GM19452 (cell line): Measurements from ENCODE around the gene VAT1.
"Not testable (repeated sequence)": the region's sequence is repeated elsewhere in the genome, so short reads cannot be mapped to it uniquely, and the experiment has no call there.

ENCODE experiments used
- ATAC-seq: cut with Tn5 transposase; IDR thresholded peaks from one replicate; pipeline ENCODE4 v1.9.1; 2021; ENCODE audit not compliant: unreplicated experiment

The VAT1 gene

DNA sequence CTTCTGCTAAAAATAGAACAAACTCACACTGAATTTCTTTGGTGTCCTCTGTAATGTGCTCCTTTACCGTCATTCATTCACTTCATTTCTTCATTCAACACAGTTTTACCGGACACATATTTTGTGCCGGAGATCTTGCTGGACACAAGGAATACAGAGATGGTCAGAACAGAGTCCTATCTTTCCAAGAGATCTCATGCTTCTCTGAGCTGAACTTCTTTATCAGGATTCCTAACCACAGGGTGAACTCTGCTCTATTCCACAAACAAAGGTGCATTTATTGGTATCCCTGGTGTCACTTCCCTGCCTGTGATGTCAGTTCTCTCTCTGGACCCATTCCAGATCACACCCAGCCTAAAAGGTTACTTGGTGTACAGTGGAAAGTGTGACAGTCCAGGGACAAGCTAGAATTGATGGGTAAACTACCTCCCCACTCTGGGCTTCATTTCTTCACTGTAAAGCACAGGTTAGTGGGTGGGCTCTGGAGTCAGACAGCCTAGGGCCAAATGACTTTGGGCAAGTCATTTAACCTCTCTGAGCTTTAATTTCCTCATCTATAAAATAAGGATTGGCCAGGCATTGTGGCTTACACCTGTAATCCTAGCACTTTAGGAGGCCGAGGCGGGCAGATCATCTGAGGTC lies 11.4 kb downstream of the VAT1 start:
- ATAC-seq = no peak

DNA sequence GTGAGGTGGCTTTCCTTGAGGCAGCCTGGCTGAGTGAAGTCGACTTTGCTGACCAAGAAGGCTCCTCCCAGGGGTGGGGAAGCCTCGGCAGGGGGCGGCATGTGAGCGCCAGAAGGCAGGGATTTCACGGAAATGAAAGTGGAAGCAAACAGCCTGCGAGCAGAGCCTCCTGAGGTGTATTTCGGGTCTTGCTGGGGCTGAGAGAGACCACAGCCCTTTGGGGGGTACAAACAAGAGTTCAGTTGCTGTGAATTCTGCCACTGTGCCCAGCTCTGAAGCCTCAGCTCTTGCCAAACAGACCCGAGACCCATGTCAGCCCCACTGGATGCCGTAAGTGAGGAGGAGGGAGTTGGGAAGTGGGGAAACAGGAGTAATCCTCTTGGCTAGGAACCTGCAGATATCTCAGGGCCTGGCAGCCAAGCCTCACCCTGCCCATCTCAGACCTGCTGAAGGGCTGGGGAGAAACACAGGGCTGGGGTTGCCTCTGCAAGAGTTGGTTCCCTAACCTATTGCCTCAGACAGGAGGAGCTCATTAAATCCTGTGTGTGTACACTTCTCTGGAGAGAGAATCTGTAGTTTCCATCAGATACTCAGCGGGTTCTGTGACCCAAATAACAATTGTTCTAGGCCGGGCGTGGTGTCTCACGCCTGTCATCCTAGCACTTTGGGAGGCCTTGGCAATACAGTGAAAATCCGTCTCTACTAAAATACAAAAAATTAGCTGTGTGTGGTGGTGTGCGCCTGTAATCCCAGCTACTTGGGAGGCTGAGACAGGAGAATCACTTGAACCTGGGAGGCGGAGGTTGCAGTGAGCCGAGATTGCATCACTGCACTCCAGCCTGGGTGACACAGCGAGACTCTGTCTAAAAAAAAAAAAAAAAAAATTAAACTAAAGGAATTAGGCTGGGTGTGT lies 15.3 kb downstream of the VAT1 start, which contains the start of gene IFI35:
IFI35 (plus strand) TSS at position 146 of the 913 bp plus-strand sequence; CDS start at position 310, 164 bp downstream.
- peak; percentile 93 for ATAC-seq

DNA sequence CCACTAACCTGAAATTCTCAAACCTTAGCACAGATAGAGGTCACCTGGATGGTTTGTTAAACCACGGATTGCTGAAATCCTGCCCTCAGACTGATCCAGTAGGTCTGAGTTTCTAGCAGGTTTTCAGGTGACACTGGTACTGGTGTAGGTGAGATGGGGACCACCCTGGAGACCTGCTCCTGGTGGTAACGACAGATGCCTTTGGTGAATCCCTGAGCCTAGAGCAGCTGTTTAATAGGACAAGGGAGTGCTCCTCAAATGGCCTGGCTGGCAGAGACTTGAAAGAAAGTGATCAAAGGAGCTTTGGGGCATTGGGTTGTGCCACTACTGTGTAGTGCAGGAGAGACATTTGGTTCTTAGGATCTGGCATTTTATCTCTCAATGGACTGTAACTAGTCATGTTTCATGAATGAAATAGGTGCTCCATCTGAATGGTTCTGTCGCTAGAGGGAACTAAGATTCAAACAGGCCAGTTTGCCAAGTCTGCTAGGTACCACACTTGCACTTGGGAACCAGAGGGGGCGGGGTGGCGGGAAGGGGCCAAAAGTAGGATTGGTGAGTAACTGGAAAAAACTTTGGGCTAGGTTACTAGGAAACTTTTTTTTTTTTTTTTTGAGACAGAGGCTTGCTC lies 18.5 kb downstream of the VAT1 start:
- no peak for ATAC-seq

- not testable (repeated sequence) for ATAC-seq
Measured at GRCh38 chr17:43000894-43001293, 21.3 kb downstream of the VAT1 start.

DNA sequence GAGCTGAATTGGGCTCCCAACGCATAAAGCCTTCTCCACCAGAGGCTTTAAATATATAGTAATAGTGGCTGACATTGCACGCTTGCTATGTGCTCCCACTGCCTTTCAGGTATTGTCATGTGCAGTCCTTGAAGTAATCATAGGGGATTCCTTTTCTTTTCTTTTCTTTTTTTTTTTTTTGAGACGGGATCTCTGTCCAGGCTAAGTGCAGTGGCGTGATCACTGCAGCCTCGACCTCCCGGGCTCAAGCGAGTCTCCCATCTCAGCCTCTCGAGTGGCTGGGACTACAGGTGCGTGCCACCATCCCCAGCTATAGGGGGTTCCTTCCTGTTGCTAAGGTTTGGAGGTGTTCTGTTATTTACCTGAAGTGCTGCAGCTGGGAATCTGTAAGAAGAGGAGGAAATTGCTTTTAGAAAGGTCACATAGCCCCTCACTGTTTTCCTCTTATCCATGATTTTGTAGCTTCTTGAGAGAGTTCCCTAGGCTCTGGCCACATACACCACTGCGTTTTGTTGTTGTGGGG lies 23.1 kb downstream of the VAT1 start:
- no peak for ATAC-seq

- ATAC-seq = peak; percentile 89
Measured at GRCh38 chr17:42997984-42998938, 23.9 kb downstream of the VAT1 start, which contains the start of gene RPL27. Gene RPL27 (plus strand): TSS chr17:42998419. CDS start chr17:42998751, 332 bp downstream.

- no peak for ATAC-seq
Measured at GRCh38 chr17:42997390-42997983, 24.7 kb downstream of the VAT1 start.

DNA sequence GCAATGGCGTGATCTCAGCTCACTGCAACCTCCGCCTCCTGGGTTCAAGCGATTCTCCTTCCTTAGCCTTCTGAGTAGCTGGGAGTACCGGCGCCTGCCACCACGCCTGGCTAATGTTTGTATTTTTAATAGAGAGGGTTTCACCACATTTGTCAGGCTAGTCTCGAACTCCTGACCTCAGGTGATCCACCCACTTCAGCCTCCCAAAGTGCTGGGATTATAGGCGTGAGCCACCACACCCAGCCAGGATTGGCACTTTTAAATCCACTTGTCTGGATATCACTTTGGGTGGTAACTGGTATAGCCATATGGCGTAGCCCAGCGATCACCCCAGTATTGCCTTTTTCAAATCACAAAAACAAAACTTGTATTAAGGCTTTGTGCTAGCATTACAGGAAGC lies 28.3 kb downstream of the VAT1 start:
- ATAC-seq = not testable (repeated sequence)

GRCh38 chr17:42992872-42993271 lies 29.3 kb downstream of the VAT1 start:
- no peak for ATAC-seq

DNA sequence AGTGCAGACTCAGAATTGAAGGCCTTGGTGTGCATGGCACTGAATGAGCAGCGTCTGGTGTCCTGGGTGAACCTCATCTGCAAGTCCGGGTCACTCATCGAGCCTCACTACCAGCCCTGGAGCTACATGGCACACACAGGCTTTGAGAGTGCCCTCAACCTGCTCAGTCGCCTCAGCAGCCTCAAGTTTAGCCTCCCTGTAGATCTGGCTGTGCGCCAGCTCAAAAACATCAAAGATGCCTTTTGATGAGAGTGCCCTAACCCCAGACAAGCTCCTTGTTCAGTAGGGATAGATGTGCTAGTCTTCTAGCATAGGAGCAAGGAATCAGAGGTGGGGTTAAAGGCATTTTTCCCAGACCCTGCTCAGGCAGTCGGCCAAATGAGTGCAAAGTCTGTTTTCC lies 30.7 kb downstream of the VAT1 start:
- no peak for ATAC-seq

DNA sequence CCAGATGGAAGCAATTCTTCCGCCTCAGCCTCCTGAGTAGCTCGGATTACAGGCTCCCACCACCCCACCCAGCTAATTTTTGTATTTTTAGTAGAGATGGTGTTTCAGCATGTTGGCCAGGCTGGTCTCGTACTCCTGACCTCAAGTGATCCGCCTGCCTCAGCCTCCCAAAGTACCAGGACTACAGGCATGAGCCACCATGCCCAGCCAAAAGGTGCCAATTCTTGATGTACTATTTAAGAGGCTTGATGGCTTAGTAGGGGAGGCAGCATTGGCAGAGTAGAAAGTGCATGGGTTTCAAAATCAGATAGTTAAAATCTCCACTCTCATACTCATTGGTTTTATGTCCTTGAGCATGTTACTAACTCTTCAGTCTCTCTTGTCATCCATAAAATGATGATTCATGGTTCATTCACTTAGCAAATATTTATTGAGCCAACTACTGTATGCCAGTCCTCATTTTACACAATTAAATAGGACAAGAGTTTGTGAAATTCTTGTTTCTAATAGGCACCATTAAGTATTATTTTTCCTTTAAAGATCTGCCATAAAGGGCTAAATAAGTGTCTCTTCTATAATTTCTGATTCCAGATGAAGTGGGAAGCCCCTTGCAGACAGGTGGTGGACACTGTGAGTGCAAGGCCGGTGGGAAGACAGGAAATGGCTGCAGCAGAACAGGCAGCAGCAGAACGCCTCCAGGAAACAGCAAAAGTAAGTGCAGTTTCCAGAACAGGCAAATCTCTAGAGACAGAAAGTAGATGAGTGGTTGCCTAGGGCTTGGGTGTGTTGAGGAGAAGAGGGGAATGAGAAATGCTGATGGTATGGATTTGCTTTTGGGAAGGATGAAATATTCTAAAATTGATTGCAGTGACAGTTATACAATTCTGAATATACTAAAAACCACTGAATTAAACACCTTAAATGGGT lies 32.2 kb downstream of the VAT1 start:
- ATAC-seq = no peak

DNA sequence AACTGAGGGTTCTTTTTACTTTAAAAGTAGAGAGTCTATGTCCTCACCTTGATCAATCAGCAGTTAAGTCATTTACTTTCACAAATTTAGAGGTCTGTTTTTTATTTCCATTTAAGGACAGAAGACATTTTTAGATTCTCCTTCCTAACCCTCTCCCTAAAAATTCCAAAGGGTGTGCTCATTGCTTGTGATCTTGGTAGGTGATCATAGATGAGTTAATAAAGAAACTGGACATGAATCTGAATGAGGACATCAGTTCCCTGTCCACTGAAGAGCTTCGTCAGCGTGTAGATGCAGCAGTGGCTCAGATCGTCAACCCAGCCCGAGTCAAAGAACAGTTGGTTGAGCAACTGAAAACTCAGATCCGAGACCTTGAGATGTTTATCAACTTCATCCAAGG lies 33.0 kb downstream of the VAT1 start:
- ATAC-seq = no peak

DNA sequence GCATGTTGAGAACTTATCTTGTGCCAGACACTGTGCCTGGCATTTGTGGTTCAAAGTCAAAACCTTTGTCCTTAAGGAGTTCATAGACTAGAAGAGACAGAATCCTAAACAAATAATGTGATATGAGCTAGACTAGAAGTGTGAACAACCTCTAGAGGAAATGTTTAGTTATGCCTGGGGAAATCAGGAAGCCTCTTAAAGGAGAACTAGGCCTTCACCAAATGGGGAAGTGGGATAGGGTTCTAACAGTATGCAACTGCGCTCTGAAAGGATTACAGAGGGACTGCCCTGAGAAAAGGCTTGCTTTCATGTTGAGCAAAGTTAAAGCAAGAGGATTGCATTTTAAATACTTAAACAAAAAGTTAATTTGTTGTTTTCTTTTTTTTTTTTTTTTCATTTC lies 37.0 kb downstream of the VAT1 start:
- ATAC-seq = no peak

DNA sequence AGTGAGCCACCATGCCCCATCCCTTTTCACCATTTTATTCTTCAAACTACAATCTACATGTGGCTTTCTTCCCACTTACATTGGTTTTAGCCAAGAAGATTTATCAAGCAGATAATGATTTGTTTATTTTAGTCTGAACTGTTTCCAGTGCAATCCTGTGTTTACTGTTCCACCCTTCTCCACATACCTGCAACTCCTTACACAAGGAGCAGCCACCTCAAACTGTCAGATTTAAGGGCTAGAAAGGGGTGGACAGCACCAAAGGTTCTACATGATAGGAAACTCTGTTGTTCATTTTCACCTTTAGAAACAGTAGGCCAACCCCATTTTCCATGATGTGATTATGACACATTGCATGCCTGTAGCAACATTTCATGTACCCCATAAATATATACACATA lies 39.9 kb downstream of the VAT1 start:
- ATAC-seq = no peak

DNA sequence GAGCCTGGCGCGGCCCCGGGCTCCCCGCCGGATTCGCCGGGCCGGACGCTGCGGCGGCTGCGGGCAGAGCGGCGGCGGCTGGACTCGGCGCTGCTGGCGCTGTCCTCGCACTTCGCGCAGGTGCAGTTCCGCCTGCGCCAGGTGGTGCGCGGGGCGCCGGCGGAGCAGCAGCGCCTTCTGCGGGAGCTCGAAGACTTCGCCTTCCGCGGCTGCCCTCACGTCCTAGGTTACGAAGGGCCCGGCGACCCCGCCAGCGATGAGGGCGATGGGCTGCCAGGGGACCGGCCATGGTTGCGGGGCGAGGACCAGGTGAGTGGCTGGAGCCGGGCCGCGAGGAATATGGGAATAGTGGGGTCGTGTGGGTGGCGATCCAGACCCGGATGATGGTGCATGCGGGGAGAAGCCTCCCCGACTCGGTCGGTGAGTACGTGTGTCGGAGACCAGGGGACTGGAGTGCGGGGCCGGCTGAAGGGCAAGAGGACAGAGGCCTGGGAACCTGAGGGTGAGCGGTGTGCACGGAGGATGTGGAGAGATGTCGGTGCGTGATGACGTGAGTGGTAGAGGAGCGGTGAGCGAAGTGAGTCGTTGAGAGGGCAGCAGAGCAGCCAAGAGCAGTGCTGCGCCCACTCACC lies 41.3 kb downstream of the VAT1 start:
- ATAC-seq = peak; percentile 53

DNA sequence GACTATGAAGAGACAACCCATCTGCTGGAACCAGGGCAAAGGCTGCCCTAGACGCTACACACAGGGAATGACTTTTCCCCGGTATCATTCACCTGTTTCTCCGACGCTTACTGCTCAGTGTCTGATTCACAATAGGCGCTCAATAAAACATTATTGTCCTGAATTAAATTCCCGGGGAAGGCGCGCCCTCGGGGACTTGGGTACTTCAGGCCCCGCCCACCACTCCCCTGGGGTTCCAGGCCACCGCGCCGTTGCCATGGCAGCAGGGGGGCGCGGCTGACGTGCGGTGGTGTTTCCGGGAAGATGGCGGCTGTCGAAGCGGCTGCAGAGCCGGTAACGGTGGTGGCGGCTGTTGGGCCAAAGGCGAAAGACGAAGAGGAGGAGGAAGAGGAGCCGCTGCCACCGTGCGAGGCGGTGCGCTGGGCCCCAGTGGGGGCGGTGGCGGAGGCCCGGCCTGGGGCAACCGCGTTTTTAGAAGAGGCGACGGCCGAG lies 41.9 kb downstream of the VAT1 start, which contains the start of gene RUNDC1:
RUNDC1 (plus strand) TSS at position 292 of the 492 bp plus-strand sequence; CDS start at position 304, 12 bp downstream.
- ATAC-seq = peak; percentile 73

DNA sequence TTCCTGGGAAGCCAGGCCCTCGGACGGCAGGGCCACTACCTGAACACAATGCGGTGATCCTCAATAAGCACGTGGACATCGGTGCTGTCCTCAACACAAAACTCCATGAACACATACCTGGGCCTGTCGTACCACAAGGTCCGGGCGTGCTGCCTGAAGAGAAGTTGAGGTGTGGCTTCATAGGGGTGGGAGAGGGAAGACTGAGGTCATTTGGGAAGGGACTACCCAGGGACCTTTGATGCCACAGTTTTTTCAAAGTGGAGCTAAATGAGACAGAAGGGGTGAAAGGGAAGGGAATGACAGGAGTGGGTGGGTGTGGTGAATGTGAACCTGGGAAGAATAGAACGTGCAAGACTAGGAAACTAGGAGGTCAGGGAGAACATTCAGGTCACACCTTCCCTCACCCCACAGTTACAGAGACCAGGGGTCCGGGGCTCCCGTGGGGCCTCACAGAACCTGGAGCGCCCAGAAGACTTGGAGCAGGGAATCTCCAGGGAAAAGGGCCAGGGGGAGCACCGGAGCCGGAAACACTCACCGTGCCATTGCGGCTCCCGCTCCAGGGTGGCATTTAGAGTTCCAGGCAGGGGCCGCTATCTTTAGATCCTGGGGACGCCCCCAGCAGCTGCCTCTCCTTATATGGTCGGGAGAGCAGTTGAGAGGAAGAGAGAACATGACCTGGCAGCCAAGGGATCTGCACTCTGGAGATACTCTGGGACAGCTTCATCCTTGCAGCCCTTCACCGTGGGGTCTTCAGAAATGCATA lies 42.5 kb downstream of the VAT1 start, which contains the start of gene PTGES3L:
PTGES3L (minus strand) TSS at position 570 of the 763 bp plus-strand sequence; CDS start at position 543, 27 bp downstream.
- peak; percentile 11 for ATAC-seq
